HG03432 (cell line): ENCODE measurements around the gene OBP2B.
"Not testable (repeated sequence)": the region's sequence is repeated elsewhere in the genome, so short reads cannot be mapped to it uniquely, and the experiment has no call there.

Source experiments
- ATAC-seq: cut with Tn5 transposase; IDR thresholded peaks from one replicate; pipeline ENCODE4 v1.9.1; 2021; ENCODE audit warnings: mild to moderate bottlenecking, moderate library complexity; ENCODE audit not compliant: unreplicated experiment

Gene OBP2B

DNA sequence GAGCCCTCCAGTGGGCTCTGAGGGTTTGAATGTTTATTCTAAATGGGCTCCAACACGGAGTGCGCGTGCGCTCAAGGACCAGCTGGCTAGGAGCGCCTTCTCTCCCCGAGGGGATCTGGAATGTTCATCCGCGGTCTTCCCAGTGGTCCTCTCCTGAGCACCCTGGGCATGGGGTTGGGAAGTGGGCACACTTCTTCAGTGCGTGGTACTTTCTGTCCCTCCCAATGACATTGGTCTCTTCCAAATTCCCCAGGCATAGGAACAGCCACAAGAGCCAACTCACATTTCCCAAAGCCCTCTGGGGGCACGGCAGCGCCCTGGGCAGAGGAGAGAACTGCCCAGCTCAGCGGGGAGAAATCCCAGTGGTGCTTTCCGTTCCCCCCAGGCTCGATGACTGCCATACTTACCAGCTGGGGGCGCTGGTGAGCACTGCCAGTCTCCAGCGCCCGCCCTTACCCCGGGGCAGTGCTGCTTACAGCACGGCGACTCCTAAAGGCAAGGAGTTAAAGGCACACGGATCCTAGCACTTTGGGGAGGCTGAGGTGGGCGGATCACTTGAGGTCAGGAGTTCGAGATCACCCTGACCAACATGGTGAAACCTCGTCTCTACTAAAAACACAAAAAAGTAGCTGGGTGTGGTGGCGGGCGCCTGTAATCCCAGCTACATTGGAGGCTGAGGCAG, 29.9 kb upstream of the OBP2B start:
- ATAC-seq, result no peak

DNA sequence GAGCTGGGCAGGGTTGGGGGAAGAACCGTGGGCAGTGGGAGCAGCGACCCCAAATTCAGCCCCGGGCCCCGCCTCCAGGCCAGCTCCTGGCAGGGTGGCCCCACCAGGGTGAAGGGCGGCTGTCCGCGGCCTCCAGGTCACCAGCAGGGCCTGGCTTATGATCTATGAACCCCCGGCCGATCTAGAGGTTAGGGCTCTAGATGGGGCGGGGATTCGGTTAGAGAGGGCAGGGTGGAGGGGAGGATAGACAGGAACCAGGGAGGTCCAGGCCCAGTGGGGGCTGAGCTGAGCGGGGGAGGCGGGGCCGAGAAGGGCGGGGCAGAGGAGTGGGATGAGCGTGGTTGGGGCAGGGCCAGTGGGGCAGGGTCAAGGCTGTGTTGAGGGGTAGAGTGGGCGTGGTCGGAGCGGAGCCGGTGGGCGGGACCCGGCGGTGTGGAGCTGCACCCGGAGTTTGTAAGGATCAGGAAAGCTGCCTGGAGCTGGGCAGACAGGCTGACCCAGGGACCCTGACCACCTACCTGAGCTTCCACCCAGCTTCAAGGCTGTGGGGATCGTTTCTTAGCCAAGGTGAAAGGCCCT, 29.3 kb upstream of the OBP2B start:
- ATAC-seq, result no peak

DNA sequence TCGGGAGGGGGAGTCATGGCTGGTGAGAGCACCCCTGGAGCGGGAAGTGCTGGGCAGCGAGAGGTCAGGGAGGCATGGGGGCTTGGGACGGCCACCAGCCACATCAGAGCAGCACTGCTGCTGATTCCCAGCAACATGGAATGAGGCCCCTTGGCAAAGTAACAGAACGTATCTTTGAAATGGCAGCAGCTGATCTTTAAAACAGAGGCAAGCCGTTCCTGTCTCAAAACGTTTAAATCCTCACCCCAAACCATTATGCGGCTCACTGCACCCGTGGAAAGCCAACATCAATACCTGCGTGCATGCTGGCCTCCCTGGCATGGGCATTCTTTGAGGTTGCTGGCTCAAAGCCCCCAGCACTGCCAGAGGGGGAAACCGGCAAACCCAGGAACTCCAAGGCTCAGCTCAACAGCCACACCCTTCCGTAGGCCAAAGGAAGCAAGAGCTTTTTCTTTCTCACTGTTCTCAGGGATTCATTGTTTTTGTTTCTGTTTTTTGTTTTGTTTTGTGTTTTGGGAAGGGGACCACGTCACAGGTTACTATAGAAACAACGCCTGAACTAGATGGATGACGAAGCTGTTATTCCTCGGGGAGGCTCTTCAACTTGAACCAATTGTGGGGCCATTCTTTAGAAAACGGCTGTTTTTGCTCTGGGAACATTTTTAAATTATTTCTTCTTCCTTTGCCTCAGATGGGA, 28.1 kb upstream of the OBP2B start:
- ATAC-seq, result no peak

DNA sequence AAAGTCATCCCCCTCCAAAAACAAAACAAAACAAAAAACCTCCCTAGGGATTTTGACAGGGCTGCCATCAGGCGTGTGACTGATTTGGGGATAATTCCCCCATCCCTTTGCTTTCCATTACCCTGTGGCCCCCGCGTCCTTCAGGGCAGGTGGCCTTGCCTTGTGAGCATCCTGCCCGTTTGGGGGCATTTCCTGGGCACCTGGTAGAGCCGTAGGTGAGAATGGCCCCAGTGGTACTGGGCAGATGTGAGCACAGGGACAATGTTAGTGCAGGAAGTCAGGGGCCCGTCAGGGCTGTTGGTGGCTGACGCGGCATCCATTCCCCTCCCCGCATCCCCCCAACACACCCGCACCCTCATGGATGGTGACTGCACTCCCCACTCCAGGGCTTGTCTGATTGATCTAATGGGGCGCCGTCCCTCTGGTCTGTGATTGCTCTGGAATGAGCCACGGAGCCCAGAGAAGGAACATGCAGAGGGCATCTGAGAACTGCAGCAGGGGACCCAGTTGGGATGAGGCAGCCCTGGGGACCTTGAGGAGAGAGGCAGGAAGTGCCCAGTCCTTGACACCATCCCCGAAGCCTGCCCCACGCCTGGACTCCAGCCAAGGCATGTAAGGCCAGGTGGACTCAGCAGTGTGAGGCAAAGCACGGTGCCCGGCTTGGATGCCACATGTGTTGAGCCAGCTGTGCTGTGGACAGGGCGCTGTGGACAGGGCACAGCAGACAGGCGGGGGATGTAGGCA, 27.4 kb upstream of the OBP2B start:
- not testable (repeated sequence) for ATAC-seq

DNA sequence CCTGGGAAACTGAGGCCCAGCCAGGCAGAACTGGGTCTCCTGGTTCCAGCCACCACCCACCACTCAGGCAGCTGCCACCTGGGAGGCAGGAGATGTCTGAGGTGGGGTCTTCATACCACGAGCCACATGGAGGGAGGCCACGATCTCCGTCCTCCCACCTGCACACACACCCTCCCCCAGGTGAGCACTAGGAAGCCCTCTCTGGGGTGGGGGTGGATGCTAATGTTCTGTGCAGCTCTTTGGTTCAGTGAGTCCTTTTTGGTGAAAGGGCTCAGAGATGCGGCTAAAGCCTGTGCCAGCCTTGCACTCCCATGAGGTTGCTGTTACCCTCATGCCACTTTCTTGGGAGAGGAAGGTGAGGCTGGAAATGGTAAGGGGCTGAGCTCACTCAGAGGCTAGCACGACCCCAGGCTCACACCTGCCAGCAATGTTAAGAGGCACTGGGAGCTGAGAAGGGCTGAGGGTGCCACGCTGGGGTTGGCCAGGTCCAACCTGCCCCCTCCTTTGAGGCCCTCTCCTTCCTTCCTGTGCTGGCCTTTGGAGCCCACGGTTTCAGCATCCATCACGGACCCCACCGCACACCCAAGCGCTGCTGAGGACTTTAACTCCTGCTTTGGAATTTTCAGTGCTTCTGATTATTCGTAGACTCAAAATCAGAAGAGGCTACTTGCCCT, 26.6 kb upstream of the OBP2B start:
- ATAC-seq, result no peak

DNA sequence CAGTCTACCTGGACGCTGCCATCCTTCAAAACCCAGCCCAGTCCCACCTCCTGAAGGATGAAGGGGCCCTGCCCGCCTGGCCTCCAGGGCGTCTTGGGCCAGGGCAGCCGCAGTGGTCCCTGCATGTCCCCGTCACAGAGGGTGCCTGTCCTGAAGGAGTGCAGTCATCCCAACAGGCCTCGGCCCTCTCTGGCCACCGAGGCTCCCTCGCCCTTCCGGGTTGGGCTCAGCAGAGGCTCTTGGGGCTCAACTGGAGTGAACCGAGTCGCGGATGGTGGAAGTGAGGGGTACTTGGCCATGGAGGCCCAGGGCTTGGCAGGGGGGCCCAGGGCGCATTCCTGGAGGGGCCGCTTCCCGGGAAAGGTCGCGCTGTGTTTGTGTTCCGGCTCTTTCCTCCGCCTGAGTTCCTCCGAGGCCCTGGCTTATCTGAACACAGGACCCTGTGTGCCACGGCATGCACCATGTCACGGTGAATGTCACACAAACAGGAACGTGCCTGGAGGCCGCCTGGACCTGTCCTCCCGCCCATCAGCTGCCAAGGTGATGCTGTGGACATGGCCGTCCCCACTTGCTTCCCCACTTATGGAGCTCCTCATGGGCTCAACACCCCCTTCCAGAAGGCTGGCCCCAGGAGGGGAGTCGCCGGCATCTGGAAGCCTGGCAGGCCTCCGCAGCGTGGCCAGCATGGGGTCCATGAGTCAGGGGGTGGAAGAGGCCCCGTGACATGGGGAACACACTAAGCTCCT, 25.7 kb upstream of the OBP2B start:
- no peak for ATAC-seq

DNA sequence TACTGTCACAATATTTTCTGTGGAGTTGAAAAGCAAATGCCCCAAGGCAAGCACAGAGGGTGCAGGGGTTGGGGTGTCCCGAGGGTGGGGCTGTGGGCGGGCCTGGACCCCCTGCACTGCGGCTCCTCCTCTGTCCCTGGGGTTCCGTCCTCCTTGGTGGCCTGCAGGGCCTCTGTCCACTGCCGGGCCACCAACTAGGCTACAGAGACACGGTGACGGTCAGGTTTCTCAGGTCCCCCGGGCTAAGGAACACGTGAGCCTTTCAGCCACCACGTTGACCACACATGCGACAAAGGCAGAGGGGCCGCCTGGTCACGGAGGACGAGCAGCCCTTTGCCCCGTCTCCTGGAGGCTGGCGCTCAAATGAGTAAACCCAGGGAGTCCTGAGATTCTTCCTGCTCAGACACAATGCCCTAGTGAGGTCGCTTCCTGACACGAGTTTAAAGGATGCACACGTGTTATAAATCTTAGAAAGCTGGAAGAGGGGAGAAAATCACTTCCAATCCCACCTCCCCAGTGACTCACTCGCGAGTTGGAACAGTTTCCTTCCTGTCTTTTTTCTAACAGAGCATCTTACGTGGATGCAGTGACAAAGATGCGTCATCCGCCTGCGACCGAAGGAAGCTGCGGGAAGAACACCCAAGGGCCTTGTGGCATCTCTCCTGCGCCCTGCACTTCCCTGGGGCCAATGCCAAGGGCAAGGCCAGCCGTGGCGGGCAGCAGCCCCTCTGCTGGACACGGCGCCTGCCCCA, 24.8 kb upstream of the OBP2B start:
- no peak for ATAC-seq

DNA sequence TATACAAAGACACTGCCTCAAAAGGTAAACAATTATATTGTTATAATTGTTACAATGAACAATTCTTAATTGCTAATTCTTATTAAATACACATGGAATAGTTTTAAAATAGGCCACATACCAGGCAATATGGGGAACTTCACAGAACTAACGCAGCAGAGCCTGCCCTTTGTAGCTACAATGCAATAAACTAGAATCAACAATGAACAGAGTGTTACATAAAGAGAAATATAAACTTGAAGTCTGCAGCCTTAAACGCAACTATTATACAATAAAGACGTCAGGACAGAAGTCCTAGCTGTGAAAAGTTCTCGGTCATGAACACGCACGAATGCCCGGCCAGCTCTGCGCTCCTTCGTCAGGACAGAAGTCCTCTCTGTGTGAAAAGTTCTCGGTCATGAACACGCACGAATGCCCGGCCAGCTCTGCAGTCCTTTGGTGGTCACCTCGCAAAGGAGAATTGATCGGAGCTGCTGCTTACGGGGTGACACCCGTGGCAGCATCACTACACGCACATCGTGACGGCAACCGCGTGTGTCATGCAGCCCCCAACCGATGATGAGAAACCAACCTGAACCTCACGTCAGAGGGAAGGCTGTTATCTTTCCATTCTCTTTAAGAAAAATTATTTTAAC, 23.0 kb upstream of the OBP2B start:
- not testable (repeated sequence) for ATAC-seq

DNA sequence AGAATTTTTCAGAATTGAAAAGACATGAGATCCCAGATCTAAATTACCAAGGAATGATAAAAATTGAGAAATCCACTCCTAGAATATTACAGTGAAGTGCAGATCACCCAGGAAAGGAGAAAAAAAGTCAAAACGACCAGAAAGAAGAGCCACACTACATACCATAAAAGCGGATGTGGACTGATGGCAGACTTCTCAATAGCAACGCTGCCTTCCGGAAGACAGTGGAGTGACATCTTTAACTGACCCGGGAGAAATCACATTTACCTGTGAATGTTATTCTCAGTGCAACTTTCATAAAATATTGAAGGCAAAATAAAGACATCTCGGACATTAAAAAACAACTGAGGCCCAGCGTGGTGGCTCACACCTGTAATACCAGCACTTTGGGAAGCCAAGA, 21.5 kb upstream of the OBP2B start:
- not testable (repeated sequence) for ATAC-seq

DNA sequence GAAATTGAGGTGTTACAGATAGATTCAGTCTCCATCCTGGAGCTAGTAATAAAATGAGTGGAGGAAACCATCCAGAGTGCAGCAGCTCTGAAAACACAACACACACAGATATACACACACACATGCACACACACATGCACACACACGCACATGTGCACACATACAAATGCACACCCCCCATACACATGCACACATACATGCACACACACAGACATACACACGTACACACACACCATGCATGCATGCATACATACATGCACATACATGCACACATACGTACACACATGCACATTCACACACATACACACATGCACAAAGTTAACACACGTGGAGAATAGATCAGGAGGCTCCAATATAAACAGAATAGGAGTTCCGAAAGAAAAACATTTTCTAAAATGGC, 21.0 kb upstream of the OBP2B start:
- ATAC-seq, result no peak

DNA sequence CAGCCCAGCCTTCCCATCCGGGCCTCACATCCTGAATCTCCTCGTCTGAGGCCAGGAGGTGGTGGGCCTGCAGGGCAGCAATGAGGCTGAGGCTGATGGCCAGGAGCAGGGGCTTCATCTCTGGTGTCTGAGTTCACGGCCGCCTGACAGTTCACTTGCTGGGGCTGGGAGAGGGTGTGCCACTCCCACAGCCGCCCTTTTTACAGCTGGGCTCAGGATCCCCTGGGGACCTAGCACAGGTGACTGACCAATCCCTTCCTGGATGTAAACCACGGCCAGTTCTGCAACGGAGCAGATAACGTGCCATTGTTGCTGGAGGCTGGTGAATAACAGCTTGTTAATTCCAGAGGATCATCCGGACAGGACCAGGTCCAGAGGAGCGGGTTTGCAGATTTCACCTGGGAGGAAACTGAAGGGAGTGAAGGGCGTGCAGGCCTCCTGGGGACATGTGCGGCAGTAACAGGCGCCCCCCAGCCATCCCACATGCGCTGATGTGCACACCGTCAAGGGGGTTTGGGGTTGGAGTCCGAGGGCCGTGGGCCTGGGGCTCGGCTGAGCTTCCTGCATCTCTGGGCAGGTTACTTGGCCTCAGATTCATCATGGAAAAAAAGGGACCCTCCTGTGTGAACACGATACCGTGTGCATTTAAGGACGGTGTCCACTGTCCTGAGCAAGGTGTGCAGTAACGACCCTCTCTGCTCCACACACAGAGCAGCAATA, 19.6 kb upstream of the OBP2B start:
- ATAC-seq, result not testable (repeated sequence)

DNA sequence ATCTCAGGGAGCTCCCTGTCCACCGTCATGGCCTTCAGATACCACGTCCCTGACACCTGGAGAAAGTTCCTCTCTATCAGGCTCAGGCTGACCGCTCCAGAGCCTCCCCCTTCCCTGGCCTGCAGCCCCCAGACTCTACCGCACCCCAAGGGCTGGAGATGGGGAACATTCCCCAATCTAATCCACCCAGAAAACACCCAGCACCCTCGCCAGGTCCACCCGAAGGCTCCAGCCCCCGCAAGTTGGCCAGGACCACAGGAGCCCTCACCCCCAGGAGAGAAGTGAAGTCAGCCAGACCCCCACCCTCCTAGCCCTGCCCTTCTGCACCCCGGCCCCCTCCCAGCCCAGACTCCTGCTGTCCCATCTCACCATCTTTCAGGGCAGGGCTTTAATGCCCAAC, 18.9 kb upstream of the OBP2B start:
- ATAC-seq, result not testable (repeated sequence)

DNA sequence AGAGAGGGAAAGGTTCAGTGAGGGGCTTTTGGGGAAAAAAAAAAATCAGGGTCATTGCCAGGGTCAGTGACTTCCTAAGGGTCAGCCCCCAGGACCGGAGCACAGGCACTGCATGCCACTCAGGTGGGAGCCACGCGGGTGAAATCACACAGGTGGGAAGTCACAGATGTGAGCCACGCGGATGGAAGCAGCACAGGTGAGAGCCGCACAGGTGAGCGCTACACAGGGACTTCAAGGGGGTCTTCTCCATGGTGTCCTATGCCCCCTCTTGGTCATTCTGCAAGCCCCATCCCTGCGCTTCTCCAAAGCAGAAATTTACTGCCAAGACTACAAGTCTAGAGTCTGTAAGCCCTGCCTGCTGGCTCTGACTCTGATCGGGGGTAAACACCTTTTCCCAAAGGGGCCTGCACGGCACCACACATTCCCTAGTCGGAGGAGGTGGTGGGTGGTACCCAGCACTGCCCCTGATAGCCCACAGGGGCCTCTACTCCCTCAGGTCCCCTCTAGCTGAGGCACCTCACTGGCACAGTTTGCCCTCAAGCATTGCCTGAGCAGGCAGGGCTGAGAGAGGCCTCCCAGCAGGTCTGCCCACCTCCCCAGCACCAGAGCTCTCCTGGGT, 18.3 kb upstream of the OBP2B start:
- no peak for ATAC-seq

DNA sequence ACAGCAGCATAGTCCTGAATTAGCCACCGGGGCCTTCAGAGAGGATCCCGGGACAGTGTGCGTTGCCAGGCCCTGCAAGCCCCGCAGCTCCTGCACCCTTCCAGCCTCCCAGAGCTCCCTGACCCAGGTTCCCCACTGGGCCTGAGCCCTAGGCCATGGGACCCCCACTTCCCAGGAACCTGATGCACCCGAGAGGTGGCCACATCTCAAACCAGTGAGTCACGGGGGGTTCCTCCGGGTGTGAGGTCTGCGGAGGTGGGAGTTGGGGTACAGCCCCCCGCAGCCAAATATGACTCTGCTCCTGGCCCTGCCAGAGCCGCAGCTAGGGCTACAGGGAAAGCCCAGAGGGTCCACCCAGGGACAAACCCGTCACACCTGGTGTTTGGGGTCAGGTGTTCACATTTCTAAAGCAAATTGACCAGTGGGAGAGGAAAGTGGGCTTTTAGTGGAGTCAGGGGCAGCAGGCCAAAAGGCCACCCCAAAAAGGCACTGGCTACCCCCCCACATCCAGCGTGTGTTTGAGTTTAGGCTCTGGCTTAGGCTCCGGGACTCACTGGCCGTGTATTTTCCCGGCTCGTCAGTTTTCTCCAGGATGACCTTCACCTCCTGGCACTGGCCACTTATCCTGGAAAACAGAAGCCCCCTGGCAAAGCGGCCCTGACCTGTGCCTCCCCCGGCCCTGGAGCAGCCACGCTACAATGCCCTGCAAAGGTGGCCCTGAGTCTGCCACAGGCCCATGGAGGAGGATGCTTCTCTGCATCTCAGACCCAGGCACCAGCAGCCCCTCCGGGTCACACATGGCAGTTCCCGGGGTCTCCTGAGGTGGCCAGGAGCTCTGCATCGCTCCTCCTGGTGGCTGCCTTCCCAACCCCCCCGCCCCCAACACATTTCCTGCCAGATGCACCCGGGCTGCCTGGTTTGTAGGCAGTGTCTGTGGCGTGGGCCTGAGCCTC, 17.4 kb upstream of the OBP2B start:
- ATAC-seq, result no peak

DNA sequence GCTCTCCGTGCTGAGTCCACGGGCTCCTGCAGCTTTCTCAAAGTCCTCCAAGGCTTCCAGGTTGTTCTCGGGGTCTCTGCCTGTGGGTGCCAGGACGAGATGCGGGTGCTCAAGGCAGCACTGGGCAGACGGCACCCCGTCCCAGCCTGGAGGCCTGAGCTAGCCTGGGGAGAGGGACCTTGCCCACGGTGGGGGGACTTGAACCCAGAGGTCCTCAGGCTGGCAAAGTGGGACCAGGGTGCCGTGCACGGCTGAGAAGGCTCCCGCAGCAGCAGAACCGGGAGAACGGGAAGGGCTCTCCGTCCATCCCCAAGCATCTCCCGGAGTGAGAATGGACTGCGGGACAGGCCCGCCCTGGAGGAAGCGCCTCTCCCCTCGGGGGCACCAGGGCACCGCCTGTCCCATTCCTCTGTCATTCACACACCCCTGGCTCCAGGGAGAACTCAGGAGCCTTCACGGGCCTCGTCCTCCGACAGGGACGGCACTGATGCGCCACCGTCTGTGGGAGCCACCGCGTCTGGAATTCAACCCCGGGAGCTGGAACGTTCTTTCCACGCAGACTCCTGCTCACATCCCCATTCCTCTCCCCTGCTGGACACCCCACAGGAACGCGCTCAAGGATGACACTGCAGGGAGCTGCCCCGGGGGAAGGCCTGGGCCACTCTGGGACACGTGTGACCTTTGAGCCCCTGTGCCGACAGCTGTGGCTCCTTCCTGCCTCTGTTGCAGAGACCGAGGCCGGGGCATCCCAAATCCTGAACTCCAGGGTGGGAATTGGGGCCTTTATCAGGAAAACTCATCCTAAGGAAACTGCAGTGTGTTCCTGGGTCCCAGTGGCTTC, 16.3 kb upstream of the OBP2B start:
- ATAC-seq, result no peak

DNA sequence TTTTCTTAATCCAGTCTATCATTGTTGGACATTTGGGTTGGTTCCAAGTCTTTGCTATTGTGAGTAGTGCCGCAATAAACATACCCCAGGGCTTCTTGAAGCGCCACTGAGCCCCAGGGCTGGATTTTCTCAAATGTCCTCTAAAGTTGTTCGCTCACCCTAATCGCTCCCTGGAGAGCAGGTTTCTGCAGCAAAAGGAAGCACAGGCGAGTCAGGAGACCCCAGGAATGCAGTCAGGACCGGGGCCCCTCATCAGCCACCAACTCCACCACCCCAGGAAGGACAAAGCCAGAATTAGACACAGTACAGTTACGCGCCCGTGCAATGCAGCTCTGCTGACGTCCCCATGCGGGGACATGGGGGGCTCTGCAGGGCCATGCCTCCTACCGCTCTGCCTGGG, 15.7 kb upstream of the OBP2B start:
- no peak for ATAC-seq
